Parathyroid adenoma (tissue), 2 donors: ENCODE data around the gene GYG1.

Experiments
- H2AFZ ChIP-seq: fragments of 300-600 bp; sonication (generic); one replicate; pipeline ENCODE4 v1.7.0; 2017; ENCODE audit warnings: antibody characterized with exemption, mild to moderate bottlenecking
- H3K27ac ChIP-seq: fragments of 300-600 bp; sonication (generic); one replicate; pipeline ENCODE4 v1.7.0; 2017
- H3K27me3 ChIP-seq: fragments of 300-600 bp; sonication (generic); one replicate; pipeline ENCODE4 v1.7.0; 2017; ENCODE audit warnings: low read length; ENCODE audit not compliant: control insufficient read depth, insufficient read depth
- H3K36me3 ChIP-seq: fragments of 300-600 bp; sonication (generic); one replicate; pipeline ENCODE4 v1.7.0; 2017; ENCODE audit warnings: low read length; ENCODE audit not compliant: control insufficient read depth, insufficient read depth
- H3K4me1 ChIP-seq: fragments of 300-600 bp; sonication (generic); one replicate; pipeline ENCODE4 v1.7.0; 2017; ENCODE audit warnings: control low read depth
- H3K4me2 ChIP-seq: fragments of 300-600 bp; sonication (generic); one replicate; pipeline ENCODE4 v1.7.0; 2017; ENCODE audit warnings: low read length
- H3K4me3 ChIP-seq: fragments of 300-600 bp; sonication (generic); one replicate; pipeline ENCODE4 v1.7.0; 2017; ENCODE audit warnings: low read depth, low read length
- H3K79me2 ChIP-seq: fragments of 300-600 bp; sonication (generic); one replicate; pipeline ENCODE4 v1.7.0; 2017; ENCODE audit warnings: control low read depth
- H3K9ac ChIP-seq: fragments of 300-600 bp; sonication (generic); one replicate; pipeline ENCODE4 v1.7.0; 2017; ENCODE audit warnings: mild to moderate bottlenecking
- H3K9me3 ChIP-seq: fragments of 300-600 bp; sonication (generic); one replicate; pipeline ENCODE4 v1.7.0; 2017; ENCODE audit warnings: low read length; ENCODE audit not compliant: control insufficient read depth
- TF ChIP-seq, protein P1 (sequence below): fragments of 300-600 bp; sonication (generic); IDR thresholded peaks from one replicate; pipeline ENCODE4 v1.7.0; 2017; ENCODE audit warnings: antibody characterized with exemption, mild to moderate bottlenecking
- donor health status: primary hyperparathyroidism.

The GYG1 gene

DNA sequence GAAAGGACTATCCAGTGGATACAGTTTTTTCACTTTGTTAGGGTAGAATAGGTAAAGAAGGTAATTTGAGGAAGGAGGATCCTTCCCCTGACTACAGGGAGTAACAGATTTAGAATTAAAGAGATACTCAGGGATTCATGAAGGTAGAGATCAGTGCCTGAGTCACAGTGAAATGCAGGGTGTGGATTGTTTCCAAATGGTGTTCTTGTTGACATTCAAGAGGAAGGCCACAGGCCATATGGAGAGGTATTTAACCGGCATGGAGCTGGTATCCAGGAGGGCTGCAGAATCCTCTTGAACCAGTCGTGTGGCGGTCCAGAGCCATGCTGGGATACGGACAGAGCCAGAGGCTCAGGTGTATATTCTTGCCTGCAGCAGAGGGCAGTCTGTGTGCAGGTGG, 28.2 kb downstream of the GYG1 start:
- TF ChIP-seq, protein P1, sequence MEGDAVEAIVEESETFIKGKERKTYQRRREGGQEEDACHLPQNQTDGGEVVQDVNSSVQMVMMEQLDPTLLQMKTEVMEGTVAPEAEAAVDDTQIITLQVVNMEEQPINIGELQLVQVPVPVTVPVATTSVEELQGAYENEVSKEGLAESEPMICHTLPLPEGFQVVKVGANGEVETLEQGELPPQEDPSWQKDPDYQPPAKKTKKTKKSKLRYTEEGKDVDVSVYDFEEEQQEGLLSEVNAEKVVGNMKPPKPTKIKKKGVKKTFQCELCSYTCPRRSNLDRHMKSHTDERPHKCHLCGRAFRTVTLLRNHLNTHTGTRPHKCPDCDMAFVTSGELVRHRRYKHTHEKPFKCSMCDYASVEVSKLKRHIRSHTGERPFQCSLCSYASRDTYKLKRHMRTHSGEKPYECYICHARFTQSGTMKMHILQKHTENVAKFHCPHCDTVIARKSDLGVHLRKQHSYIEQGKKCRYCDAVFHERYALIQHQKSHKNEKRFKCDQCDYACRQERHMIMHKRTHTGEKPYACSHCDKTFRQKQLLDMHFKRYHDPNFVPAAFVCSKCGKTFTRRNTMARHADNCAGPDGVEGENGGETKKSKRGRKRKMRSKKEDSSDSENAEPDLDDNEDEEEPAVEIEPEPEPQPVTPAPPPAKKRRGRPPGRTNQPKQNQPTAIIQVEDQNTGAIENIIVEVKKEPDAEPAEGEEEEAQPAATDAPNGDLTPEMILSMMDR = no peak
- no peaks in the 10 kb centered on the region for H3K4me1 ChIP-seq
- H3K4me2 ChIP-seq = no peak overlapping the region
- no peaks in the 10 kb centered on the region for H3K36me3 ChIP-seq
- no peak overlapping the region for H3K4me3 ChIP-seq
- H3K27ac ChIP-seq = no peak overlapping the region
- no peak overlapping the region for H2AFZ ChIP-seq
- H3K9ac ChIP-seq = no peak overlapping the region
- H3K27me3 ChIP-seq = no peaks in the 10 kb centered on the region
- H3K79me2 ChIP-seq = no peaks in the 10 kb centered on the region
- H3K9me3 ChIP-seq = no peaks in the 10 kb centered on the region

DNA sequence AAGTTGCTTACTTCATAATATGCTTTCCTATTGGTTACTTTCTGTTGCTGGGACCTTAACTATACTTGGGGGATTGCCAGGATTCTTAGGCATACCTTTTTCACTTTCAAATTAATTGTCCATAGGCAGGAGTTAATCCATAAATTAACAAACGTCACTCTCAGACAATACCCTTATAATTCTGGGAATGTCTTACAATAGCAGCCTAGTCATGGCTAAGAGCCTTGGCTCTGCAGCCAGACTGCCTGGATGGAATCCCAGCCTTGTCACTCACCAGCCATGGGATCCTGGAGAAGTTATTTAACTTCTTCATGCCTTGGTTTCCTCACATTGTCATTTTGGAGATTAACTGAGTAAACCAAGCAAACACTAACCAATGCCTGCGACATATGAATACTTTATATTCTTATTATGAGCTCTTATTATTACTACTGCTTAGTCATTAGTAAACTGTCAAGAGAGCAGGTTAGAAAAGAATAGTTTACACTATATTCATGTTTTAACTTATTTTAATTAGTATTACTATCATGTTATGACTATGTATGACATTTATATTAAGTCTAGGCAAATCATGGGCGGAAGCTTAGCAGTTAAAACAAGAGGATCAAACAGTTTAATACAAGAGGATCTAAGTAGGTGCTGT, 29.0 kb downstream of the GYG1 start:
- TF ChIP-seq, protein P1 = no peak
- no peaks in the 10 kb centered on the region for H3K79me2 ChIP-seq
- H3K36me3 ChIP-seq = no peaks in the 10 kb centered on the region
- no peaks in the 10 kb centered on the region for H3K9me3 ChIP-seq
- H3K4me2 ChIP-seq = no peak overlapping the region
- H3K4me3 ChIP-seq = no peak overlapping the region
- no peak overlapping the region for H3K9ac ChIP-seq
- H2AFZ ChIP-seq = no peak overlapping the region
- no peak overlapping the region for H3K27ac ChIP-seq
- H3K27me3 ChIP-seq = no peaks in the 10 kb centered on the region
- H3K4me1 ChIP-seq = no peaks in the 10 kb centered on the region

DNA sequence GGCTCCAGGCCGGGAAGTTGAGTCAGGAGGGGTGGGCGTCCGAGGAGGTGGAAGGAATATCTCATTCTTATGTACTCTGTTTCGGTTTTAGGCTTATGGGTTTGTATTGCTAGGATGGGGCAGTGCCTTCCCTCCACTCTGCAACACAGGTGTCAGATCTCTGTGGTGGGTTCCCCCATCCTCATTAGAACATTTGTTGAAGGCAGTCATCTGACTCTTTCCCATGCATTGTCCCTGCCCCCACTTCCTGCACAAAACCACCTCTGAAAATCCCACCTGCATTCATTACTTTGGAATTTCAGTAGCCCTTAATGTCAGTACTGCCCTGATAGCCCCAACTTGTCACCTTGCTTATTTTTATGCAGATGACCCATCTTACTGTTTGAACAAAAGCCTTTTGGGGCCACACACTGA, 29.5 kb downstream of the GYG1 start:
- H3K4me2 ChIP-seq = no peak overlapping the region
- TF ChIP-seq, protein P1 = no peak
- H3K9me3 ChIP-seq = no peaks in the 10 kb centered on the region
- H3K79me2 ChIP-seq = no peaks in the 10 kb centered on the region
- H3K9ac ChIP-seq = no peak overlapping the region
- H2AFZ ChIP-seq = no peak overlapping the region
- no peak overlapping the region for H3K4me3 ChIP-seq
- no peak overlapping the region for H3K27ac ChIP-seq
- no peaks in the 10 kb centered on the region for H3K36me3 ChIP-seq
- no peaks in the 10 kb centered on the region for H3K4me1 ChIP-seq
- no peaks in the 10 kb centered on the region for H3K27me3 ChIP-seq

DNA sequence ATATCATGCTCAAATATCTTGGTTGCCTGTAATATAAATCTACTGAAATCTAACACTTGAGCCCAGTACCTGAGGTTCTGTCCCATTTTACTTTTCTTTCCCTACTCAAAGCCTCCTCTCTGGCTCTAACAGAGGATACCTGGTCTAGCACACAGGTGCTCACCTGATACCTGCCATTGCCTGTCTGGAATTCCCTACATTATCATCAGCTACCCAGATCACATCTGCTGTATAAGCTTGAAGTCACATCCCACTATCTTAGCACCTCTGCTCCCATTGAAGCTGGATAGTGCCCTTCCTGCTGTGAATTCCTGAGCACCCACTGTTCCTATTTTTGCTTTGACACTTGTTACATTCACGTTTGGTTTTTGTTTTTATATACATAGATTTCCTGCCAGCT, 30.5 kb downstream of the GYG1 start:
- Histone ChIP-seq H3K36me3 (no peaks in the 10 kb centered on the region), H3K79me2 (no peaks in the 10 kb centered on the region), H2AFZ (no peak overlapping the region), H3K4me2 (no peak overlapping the region), H3K27me3 (no peaks in the 10 kb centered on the region), H3K4me3 (no peak overlapping the region), H3K27ac (no peak overlapping the region), H3K4me1 (no peaks in the 10 kb centered on the region), H3K9me3 (no peaks in the 10 kb centered on the region), H3K9ac (no peak overlapping the region)
- TF ChIP-seq, protein P1 = no peak

DNA sequence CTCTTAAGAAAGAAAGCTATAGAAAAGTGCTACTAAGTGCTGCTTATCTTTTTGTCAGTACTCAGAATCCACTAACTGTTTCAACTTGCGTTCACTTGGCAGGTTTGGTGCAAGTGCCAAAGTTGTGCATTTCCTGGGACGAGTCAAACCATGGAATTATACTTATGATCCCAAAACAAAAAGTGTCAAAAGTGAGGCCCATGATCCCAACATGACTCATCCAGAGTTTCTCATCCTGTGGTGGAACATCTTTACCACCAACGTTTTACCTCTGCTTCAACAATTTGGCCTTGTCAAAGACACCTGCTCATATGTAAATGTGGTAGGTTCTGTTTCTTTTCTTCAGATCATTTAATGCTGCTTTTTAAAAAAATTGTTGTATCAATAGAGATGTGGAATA, 32.6 kb downstream of the GYG1 start:
- Histone ChIP-seq H3K4me1 (peaks cover 7% of the 10 kb centered on the region), H3K79me2 (no peaks in the 10 kb centered on the region), H3K9me3 (no peaks in the 10 kb centered on the region), H3K9ac (no peak overlapping the region), H2AFZ (no peak overlapping the region), H3K27me3 (no peaks in the 10 kb centered on the region), H3K4me2 (no peak overlapping the region), H3K27ac (no peak overlapping the region), H3K4me3 (no peak overlapping the region), H3K36me3 (no peaks in the 10 kb centered on the region)
- TF ChIP-seq, protein P1 = no peak
